Measurements from ENCODE around the gene STRC. TPM values are rescaled to one million over a fixed set of nuclear protein-coding genes. Genes with fewer than 3 reads are reported as not detected.
"Not testable (repeated sequence)": the region's sequence is repeated elsewhere in the genome, so short reads cannot be mapped to it uniquely, and the experiment has no call there.

STRC gene
- polyA plus RNA-seq, 2 donors: 0.11 to 0.79 TPM

DNA sequence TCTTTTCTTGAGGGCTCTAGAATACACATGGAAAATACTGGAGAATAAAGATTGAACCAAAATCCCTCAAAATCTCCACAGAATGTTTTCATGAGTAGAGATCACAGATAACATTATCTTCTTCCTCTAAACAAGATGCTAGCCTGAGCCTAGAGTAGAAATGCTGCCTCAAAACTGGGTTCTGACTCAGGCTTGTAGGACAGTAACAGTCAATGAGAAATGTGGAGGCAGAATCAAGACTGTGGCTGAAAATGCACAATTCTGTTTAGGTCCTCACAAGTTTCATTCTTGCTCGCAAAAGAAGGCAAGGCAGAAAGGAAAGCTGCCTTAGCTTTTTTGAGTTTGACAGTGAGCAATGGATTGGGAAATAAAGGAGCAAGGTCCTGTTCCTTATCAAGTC is 44.0 kb downstream of the STRC start:
- not testable (repeated sequence) for H3K27ac ChIP-seq (ENCODE audit: low read depth in 2 of 2, low read length in 1 of 2); H3K9me3 ChIP-seq (ENCODE audit: control insufficient read depth in 2 of 2, insufficient read depth in 1 of 2, low read depth in 1 of 2, low read length in 1 of 2); H3K4me1 ChIP-seq (ENCODE audit: control insufficient read depth in 2 of 2, insufficient read depth in 2 of 2, low read length in 1 of 2); H3K27me3 ChIP-seq (ENCODE audit: control insufficient read depth in 1 of 2, insufficient read depth in 2 of 2, low read length in 2 of 2); H3K36me3 ChIP-seq (ENCODE audit: control insufficient read depth in 2 of 2, insufficient read depth in 2 of 2, low read length in 1 of 2); H3K4me3 ChIP-seq (ENCODE audit: low read depth in 1 of 2, low read length in 2 of 2)
- no CpG with 5 or more reads among the region's 1 CpG for WGBS, 2 donors

GRCh38 chr15:43566615-43567014 is 52.0 kb downstream of the STRC start:
- H3K4me1 ChIP-seq (ENCODE audit: control insufficient read depth in 2 of 2, insufficient read depth in 2 of 2, low read length in 1 of 2); H3K4me3 ChIP-seq (ENCODE audit: low read depth in 1 of 2, low read length in 2 of 2); H3K27ac ChIP-seq (ENCODE audit: low read depth in 2 of 2, low read length in 1 of 2); H3K36me3 ChIP-seq (ENCODE audit: control insufficient read depth in 2 of 2, insufficient read depth in 2 of 2, low read length in 1 of 2); H3K27me3 ChIP-seq (ENCODE audit: control insufficient read depth in 1 of 2, insufficient read depth in 2 of 2, low read length in 2 of 2); H3K9me3 ChIP-seq (ENCODE audit: control insufficient read depth in 2 of 2, insufficient read depth in 1 of 2, low read depth in 1 of 2, low read length in 1 of 2): not testable (repeated sequence)
- WGBS, 2 donors: no CpG with 5 or more reads among the region's 2 CpGs

GRCh38 chr15:43563793-43564192 is 54.8 kb downstream of the STRC start:
- not testable (repeated sequence) for H3K27ac ChIP-seq (ENCODE audit: low read depth in 2 of 2, low read length in 1 of 2); H3K4me1 ChIP-seq (ENCODE audit: control insufficient read depth in 2 of 2, insufficient read depth in 2 of 2, low read length in 1 of 2); H3K9me3 ChIP-seq (ENCODE audit: control insufficient read depth in 2 of 2, insufficient read depth in 1 of 2, low read depth in 1 of 2, low read length in 1 of 2); H3K36me3 ChIP-seq (ENCODE audit: control insufficient read depth in 2 of 2, insufficient read depth in 2 of 2, low read length in 1 of 2); H3K27me3 ChIP-seq (ENCODE audit: control insufficient read depth in 1 of 2, insufficient read depth in 2 of 2, low read length in 2 of 2); H3K4me3 ChIP-seq (ENCODE audit: low read depth in 1 of 2, low read length in 2 of 2)
- no CpG with 5 or more reads among the region's 8 CpGs for WGBS, 2 donors

GRCh38 chr15:43562753-43563152 is 55.8 kb downstream of the STRC start:
- H3K36me3 ChIP-seq (ENCODE audit: control insufficient read depth in 2 of 2, insufficient read depth in 2 of 2, low read length in 1 of 2); H3K27me3 ChIP-seq (ENCODE audit: control insufficient read depth in 1 of 2, insufficient read depth in 2 of 2, low read length in 2 of 2); H3K9me3 ChIP-seq (ENCODE audit: control insufficient read depth in 2 of 2, insufficient read depth in 1 of 2, low read depth in 1 of 2, low read length in 1 of 2); H3K4me1 ChIP-seq (ENCODE audit: control insufficient read depth in 2 of 2, insufficient read depth in 2 of 2, low read length in 1 of 2); H3K4me3 ChIP-seq (ENCODE audit: low read depth in 1 of 2, low read length in 2 of 2); H3K27ac ChIP-seq (ENCODE audit: low read depth in 2 of 2, low read length in 1 of 2): not testable (repeated sequence)
- 77 to 92% methylated on average over 2 of the region's 3 CpGs for WGBS, 2 donors

DNA sequence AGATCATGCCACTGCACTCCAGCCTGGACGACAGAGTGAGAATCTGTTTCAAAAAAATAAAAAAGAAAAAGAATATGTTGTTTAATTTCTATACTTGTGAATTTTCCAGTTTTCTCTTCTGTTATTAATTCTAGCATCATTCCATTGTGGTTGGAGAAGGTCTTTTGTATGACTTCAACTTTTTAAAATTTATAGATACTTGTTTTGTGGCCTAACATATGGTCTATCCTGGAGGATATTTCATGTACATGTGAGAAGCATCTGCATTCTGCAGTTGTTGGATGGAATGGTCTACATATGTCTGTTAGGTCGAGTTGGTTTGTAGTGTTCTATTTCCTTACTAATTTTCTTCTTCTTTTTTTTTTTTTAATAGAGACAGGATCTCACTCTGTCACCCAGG is 65.6 kb downstream of the STRC start:
- H3K9me3 ChIP-seq (ENCODE audit: control insufficient read depth in 2 of 2, insufficient read depth in 1 of 2, low read depth in 1 of 2, low read length in 1 of 2): no peaks in the 10 kb centered on the region
- H3K27me3 ChIP-seq (ENCODE audit: control insufficient read depth in 1 of 2, insufficient read depth in 2 of 2, low read length in 2 of 2): no peaks in the 10 kb centered on the region
- no peak overlapping the region for H3K4me3 ChIP-seq (ENCODE audit: low read depth in 1 of 2, low read length in 2 of 2)
- no peak overlapping the region for H3K27ac ChIP-seq (ENCODE audit: low read depth in 2 of 2, low read length in 1 of 2)
- no peaks in the 10 kb centered on the region for H3K36me3 ChIP-seq (ENCODE audit: control insufficient read depth in 2 of 2, insufficient read depth in 2 of 2, low read length in 1 of 2)
- 74 to 75% methylated on average over 2 of the region's 2 CpGs for WGBS, 2 donors
- H3K4me1 ChIP-seq (ENCODE audit: control insufficient read depth in 2 of 2, insufficient read depth in 2 of 2, low read length in 1 of 2): no peaks in the 10 kb centered on the region

DNA sequence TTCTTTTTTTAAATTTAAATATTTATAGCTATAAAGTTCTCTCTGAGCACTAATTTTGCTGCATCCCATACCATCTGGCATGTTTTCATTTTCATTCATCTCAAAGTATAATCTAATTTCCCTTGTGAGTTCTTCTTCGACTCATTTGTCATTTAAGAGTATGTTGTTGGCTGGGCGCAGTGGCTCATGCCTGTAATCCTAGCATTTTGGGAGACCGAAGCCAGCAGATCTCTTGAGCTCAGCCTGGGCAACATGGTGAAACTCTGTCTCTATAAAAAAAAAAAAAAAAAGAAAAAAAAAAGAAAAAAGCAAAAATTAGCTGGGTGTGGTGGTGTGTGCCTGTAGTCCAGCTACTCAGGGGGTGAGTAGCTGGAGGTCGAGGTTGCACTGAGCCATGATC is 66.3 kb downstream of the STRC start:
- no peaks in the 10 kb centered on the region for H3K9me3 ChIP-seq (ENCODE audit: control insufficient read depth in 2 of 2, insufficient read depth in 1 of 2, low read depth in 1 of 2, low read length in 1 of 2)
- 94 to 96% methylated on average over 4 of the region's 4 CpGs for WGBS, 2 donors
- no peak overlapping the region for H3K4me3 ChIP-seq (ENCODE audit: low read depth in 1 of 2, low read length in 2 of 2)
- no peaks in the 10 kb centered on the region for H3K4me1 ChIP-seq (ENCODE audit: control insufficient read depth in 2 of 2, insufficient read depth in 2 of 2, low read length in 1 of 2)
- no peaks in the 10 kb centered on the region for H3K27me3 ChIP-seq (ENCODE audit: control insufficient read depth in 1 of 2, insufficient read depth in 2 of 2, low read length in 2 of 2)
- no peaks in the 10 kb centered on the region for H3K36me3 ChIP-seq (ENCODE audit: control insufficient read depth in 2 of 2, insufficient read depth in 2 of 2, low read length in 1 of 2)
- H3K27ac ChIP-seq (ENCODE audit: low read depth in 2 of 2, low read length in 1 of 2): no peak overlapping the region

DNA sequence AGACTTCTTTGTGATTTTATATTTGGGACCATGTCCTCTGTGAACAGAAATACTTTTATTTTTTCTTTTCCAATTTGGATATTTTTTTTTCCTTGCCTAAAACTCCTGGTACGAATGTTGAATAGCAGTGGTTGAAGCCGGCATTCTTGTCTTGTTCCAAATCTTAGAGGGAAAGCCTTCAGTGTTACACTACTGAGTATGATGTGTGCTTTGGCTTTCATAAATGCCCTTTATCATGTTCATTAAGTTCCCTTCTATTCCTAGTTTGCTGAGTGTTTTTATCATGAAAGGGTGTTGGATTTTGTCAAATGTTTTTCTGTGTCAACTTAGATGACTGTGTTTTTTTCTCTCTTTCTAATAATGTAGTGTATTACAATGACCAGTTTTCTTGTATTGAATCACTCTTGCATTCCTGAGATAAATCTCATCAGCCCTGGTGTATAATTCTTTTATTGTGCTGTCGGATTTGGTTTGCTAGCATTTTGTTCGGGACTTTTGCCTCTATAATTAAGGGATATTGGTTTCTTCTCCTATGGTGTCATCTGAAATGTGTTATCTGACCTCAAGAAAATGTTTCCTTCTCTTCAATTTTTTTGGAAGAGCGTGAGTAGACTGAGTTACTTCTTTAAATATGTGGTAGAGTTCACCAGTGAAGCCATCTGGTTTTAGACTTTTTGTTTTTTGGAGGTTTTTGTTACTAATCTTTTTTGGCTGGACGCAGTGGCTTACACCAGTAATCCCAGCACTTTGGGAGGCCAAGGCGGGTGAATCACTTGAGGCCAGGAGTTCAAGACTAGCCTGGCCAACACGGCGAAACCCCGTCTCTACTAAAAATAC is 67.9 kb downstream of the STRC start:
- H3K4me1 ChIP-seq (ENCODE audit: control insufficient read depth in 2 of 2, insufficient read depth in 2 of 2, low read length in 1 of 2): no peaks in the 10 kb centered on the region
- WGBS, 2 donors: 78 to 80% methylated on average over 10 of the region's 10 CpGs
- H3K9me3 ChIP-seq (ENCODE audit: control insufficient read depth in 2 of 2, insufficient read depth in 1 of 2, low read depth in 1 of 2, low read length in 1 of 2): no peaks in the 10 kb centered on the region
- H3K27ac ChIP-seq (ENCODE audit: low read depth in 2 of 2, low read length in 1 of 2): no peak overlapping the region
- no peaks in the 10 kb centered on the region for H3K27me3 ChIP-seq (ENCODE audit: control insufficient read depth in 1 of 2, insufficient read depth in 2 of 2, low read length in 2 of 2)
- H3K4me3 ChIP-seq (ENCODE audit: low read depth in 1 of 2, low read length in 2 of 2): no peak overlapping the region
- no peaks in the 10 kb centered on the region for H3K36me3 ChIP-seq (ENCODE audit: control insufficient read depth in 2 of 2, insufficient read depth in 2 of 2, low read length in 1 of 2)

Other genes with a start within 250 kb of the STRC start
- gene ZSCAN29, start 247.8 kb downstream of the STRC start, polyA plus RNA-seq: 1 to 10 TPM; 5.3 to 6.3 TPM
- 1 to 10 TPM; 4.8 to 5.3 TPM for gene TUBGCP4, start 247.7 kb downstream of the STRC start, polyA plus RNA-seq
- 1 to 10 TPM; 6.9 to 7.8 TPM for gene TP53BP1, start 125.6 kb downstream of the STRC start, polyA plus RNA-seq
- gene MAP1A, start 101.2 kb downstream of the STRC start, polyA plus RNA-seq: under 1 TPM; 0.45 to 0.78 TPM
- gene PPIP5K1, start 28.6 kb downstream of the STRC start, polyA plus RNA-seq: 10 to 100 TPM; 10.9 to 17.8 TPM
- gene CKMT1B, start 24.8 kb downstream of the STRC start, polyA plus RNA-seq: 10 to 100 TPM; 64.6 to 87.6 TPM
- gene CATSPER2, start 30.0 kb upstream of the STRC start, polyA plus RNA-seq: 1 to 10 TPM; 2.1 to 7.4 TPM
- 10 to 100 TPM; 52.5 to 90.6 TPM for gene CKMT1A, start 75.1 kb upstream of the STRC start, polyA plus RNA-seq
- 100 to 1,000 TPM in 1 of 2 donors, 10 to 100 TPM in 1; 90.6 to 140 TPM for gene PDIA3, start 127.6 kb upstream of the STRC start, polyA plus RNA-seq
- 10 to 100 TPM; 14.5 to 15.5 TPM for gene ELL3, start 158.2 kb upstream of the STRC start, polyA plus RNA-seq
- gene SERF2, start 173.5 kb upstream of the STRC start, polyA plus RNA-seq: 1,000 to 10,000 TPM; 1,288 to 2,170 TPM
- under 1 TPM; 0.18 to 0.24 TPM for gene SERINC4, start 181.4 kb upstream of the STRC start, polyA plus RNA-seq
- 10 to 100 TPM in 1 of 2 donors, 1 to 10 TPM in 1; 5.3 to 25.4 TPM for gene HYPK, start 181.8 kb upstream of the STRC start, polyA plus RNA-seq
- 10 to 100 TPM in 1 of 2 donors, 1 to 10 TPM in 1; 7.7 to 16.8 TPM for gene MFAP1, start 205.9 kb upstream of the STRC start, polyA plus RNA-seq
- gene WDR76, start 208.2 kb upstream of the STRC start, polyA plus RNA-seq: 1 to 10 TPM; 2.5 to 5.0 TPM

Measured in esophagus (tissue), 2 donors.